ENCODE results near the gene MMAB.

Gene MMAB

DNA sequence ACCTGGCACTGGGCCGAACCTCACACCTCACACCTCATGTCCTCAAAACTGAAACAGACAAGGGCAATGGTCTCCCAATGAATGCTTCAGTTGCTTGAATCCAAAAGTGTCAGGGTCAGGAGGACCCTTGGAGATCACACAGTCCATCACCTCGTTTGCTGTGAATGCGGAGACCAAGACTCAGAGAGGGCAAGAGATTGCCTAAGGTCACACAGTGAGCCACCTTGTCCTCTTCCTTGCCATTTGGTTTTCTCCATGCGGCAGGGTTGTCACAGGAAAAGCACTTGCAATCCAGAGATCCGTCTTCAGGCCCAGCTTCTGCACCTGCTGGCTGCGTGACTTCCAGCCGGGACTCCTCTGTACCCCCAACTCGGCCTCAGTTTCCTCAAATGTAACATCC, 28.3 kb upstream of the MMAB start:
- DNase-seq, result no peak

DNA sequence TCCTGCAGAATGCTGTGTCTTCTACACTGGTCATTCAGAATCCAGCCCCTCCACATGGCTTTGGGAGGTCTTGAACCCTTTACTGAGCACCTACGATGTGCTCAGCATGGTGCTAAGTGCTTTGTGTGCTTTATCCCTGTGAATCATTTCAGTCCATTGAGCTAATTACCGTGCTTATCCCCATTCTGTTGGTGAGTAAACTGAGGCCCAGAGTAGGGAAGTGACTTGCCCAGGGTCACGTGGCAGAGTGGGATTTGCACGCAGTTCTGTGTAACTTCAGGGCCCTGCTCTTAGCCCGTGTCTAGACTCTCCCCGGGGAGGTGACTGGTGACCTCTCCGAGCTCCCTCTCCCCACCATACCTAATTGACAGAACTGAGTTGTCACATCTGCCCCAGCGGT, 27.7 kb upstream of the MMAB start:
- no peak for DNase-seq

DNA sequence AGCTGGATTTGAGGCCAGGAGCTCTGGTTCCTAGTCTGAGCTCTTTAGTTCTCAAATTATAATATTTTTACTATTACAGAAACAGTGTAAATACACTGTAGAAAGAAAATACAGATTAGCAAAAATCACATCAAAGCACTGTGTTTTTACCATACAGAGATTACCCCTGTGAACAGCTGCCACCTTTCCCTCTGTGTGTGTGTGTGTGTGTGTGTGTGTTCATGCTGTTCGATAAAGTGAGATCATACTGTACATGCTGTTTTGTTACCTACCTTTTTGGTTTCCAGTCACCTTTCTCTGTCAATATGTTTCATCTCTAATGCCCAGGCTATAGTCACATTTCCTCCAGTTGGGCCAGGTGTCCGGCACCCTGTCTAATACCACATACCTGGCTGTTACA, 27.2 kb upstream of the MMAB start:
- DNase-seq, result no peak

DNA sequence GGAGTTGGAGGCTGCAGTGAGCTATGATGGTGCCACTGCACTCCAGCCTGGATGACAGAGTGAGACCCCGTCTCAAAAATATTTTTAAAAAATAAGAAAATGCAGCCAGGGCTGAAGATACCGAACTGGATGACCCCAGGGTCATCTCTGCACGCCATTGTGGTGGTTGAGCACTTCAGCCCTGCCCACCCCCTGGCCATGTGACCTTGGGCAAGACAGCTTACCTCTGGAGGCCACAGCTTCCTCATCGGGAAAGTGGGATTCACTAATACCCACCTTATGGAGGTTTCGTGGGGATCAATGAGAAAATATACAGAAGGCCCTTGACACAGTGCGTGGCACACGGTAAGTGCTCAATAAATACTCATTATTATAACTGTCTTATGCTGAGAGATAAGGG, 25.8 kb upstream of the MMAB start:
- no peak for DNase-seq

DNA sequence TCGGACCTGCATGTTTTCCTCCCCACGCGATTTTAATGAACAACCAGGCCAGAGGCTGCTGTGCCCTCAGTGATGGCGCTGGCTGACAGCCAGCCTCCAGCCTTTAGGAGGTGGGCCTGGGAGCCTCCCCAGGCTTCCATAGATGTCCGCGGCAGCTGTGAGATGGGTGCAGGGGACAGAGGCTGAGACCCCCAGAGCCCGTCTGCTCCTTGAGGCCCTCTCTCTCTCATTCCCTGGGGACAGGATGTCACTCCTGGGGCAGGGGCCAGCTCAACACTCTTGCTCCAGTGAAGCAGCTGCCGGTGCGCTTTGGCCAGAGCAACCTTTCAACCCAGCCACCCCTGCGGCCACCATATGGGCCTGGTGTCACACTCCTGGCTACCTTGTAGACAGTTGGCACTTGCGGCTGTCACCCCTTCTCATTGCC, 25.1 kb upstream of the MMAB start:
- DNase-seq, result no peak

DNA sequence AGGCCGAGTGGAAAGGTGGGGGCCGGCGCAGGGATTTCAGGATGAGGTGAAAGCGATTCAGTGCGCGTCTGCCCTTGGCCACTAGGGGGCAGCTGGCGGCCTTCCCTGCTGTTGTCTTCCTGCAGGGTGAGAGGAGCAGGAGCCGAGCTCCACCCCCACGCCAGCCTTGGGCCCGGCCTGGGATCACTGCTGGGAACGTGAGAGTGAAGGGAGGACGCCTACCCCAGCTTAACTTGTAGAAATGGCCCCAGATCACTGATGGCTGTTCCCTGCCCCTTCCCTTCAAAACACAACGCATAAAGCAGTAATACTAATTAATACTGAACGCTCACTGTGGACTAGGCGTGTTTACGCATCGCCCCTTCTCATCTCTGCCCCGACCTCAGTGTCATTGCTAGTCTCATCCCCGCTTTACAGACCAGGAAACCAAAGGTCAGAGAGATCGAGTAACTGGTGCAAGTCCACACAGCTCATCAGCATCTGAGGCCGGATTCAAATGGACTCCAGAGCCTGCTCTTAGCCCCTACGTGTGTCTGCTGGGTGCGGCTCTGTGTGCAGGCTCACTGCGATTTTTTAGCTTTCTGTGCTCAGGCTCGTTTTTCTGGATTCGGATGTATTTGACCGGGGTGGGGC, 24.6 kb upstream of the MMAB start:
- DNase-seq, result peak; percentile 80

DNA sequence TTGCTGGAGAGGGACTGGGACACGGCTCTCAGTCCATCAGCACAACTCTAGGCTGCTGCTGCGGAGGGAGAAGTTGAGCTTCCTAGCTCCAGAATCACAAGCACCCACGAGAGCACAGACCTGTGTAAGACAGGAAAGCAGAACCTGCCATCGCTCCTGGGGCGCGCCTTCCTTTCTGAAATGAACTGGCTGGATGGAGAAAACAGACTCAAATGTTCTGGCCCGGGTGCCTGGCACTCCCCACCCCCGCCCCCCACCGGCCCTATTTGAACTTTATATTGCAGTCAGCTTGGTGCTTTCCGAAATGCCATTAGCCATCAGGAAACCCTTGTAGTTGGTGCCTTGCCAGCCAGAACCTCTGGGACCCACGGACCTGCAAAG, 24.1 kb upstream of the MMAB start:
- DNase-seq, result no peak

DNA sequence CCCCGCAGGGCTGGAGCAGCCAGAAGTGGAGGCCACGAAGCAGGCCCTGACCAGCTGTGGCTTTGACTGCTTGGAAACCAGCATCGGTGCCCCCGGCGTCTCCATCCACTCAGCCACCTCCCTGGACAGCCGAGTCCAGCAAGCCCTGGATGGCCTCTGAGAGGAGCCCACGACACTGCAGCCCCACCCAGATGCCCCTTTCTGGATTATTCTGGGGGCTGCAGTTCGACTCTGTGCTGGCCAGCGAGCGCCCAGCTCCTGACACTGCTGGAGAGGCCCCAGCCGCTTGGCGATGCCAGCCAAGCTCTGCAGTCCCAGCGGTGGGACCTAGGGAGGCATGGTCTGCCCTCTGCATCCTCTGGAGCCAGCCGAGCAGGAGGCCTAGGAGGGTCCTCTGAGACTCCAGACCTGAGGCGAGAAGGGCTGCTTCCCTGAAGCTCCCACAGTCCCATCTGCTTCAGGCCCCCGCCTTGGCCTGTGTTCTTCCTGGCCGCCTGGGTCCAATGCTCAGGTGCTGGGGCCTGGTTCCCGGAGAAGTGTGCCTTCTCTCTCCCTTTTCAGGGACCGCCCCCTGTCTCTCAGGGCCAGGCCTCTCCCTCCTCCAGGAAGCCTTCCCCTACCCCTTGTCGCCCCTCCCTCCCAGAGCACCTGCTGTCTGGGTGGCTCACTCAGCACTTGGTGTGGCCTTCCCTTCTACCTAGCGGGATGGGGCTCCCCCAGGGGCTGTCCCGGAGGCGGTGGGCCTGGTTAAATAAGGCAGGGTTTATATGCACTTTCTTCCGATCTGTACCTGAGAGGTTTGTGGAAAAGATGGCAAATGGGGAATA, 23.3 kb upstream of the MMAB start:
- no peak for DNase-seq

DNA sequence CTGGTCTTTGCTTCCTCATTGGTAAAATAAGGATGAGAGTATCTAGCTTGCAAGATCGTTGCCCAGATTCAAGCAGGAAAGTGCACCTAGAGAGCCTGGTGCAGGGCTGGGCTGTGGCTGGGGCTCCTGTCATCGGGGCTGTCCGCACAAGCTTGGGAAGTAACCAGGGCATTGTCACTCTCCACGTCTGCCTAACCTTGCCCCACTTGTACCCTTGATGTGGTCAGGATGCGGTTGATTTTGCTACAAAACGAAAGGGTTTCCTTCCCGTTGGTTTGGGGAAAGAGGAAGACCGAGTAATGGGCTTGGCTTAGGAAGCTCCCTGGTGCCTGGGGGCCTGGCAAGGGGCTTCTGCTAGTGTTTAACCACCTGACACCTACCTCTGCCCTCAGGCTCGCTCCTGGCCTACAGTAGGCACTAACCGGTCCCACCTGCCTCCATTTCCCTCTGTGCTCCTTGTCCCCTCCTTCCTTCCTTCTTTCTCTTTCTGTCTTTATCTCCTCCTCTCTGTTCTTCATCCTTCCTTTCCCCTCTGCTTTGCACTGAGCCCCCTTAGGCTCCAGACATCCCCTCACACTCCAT, 22.1 kb upstream of the MMAB start:
- DNase-seq, result no peak

DNA sequence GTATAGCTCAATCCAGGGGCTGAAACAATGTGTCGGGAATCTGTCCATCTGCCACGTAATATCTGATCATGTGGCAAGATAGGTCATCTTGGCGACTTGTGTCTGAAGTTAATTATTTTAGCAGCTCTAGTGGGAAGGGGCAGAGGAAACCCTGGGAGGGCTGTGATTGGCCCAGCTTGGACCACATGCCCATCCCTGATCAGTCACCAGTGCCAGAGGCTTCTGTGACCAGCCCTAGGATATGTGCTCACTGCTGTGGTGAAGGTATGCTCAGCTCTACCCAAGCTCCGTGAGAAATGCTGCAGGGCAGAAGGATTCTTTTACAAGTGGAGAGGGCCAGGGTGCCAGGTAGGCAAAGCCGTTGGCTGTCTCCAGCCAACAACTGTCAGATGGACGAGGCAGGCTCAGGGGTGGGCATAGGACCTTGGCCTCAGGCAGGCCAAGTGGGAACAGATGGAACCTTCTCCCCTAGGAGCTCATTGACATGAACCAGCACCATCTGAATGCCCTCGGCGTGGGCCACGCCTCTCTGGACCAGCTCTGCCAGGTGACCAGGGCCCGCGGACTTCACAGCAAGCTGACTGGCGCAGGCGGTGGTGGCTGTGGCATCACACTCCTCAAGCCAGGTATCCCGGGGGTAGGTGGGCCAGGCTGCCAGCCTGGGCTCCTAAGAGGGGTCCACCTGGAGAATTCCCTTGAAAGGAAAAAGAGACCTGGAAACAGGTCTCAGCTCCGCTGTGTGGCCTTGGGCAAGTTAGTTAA, 21.4 kb upstream of the MMAB start:
- no peak for DNase-seq

DNA sequence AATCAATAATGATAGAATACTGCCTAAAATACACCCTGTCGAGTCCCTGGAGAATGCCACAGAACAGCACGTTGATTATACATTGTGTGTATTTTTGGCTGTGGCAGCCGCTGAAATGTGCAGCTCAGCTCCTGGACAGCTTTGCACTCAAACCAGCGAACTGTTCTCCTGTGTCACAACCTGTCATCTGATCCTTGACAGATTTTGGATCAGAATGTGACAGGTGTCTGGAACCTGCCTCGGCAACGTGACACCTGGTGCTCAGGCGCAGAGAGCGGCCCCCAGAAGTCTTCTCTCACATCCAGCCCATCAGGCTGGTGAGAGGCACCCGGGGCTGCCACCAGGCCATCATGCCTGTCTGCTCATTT, 19.6 kb upstream of the MMAB start:
- DNase-seq, result no peak

DNA sequence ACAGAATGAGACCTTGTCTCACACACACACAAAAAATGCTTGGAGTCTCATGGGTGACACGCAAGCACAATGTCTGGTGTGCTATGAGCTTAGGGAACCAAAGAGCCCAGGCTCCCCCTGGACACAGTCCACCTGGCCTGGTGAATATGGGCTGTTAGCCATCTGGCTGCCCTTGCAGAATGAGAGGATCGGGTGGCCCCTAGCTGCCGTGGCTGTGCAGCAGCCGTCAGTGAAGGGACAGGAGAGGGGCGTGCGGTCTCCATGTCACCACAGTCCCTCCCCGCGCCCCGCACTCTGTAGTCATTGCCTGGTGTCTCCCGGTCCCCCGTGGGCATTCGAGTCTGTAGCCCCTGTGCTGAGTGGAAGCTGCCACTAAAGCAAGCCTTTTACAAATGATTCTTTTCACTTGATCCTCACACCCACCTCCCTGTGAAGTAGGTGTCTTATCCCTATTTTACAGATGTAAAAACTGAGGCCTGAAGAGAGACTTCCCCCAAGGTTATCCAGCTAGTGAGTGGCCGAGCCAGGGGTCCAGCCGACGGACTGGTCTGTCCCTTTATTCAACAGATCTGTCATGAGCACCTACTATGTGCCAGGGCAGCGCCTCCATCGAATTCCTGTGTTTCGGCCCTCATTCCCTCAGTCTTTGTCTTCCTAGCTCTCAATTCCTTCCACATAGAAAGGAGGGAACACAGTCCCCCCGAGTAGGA, 19.0 kb upstream of the MMAB start:
- no peak for DNase-seq

DNA sequence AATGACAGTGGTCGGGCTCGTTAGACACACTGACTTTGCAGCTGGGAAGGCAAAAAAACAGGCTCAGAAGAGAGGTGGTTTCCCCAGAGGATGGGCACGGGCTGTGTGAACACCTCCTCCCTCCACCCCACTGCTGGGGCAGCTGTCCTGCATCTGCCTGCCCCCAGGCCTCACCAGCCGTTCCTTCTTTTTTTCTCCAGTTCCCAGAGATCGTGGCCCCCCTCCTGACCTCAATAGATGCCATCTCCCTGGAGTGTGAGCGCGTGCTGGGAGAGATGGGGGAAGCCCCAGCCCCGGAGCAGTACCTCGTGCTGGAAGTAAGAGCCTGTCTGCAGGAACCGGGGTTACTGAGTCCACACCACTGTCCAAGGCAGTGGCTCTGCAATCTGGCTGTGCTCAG, 17.7 kb upstream of the MMAB start:
- no peak for DNase-seq

DNA sequence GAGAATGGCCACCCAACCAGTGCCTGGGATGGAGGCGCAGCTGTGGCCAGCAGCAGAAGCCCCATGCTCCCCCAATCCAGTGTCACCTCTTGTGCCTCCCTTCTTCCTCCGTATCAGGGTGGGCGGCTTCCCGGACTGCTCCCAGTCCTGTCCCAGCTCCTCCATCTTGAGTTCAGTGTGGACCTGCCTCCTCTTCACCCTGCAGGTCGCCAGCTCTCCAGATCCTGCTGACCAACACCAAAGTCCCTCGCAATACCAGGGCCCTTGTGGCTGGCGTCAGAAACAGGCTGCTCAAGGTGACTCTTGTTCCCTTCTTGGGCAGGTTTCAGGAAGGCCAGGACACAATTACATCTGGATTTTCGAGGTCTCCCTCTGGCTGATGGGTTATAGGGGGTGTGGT, 17.3 kb upstream of the MMAB start:
- DNase-seq, result no peak

DNA sequence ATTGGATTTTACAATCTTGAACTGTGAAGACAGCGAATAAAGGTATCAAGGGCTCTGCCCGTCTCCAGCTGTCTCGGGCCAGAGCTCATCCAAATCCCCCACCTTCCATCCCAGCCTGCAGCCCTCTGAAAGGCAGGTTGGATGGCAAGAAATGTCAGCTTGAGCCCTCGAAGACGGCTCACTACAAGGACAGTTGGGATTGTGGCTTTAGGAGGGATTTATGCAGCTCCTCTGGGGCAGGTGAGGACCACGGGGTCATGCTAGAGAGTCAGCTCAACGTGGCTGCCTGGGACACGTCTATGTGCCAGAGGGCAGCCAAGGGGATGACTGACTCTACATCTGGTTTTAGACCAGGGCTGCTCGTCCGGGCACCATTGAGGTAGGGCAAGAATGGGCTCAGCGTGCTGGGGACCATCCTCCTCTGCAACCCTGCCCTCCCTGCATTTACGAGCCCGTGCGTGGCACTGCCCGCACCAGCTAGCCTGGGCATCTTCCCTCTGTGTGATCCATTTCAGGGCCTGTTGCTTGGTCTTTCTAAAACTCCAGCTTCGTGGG, 16.5 kb upstream of the MMAB start:
- DNase-seq, result no peak

DNA sequence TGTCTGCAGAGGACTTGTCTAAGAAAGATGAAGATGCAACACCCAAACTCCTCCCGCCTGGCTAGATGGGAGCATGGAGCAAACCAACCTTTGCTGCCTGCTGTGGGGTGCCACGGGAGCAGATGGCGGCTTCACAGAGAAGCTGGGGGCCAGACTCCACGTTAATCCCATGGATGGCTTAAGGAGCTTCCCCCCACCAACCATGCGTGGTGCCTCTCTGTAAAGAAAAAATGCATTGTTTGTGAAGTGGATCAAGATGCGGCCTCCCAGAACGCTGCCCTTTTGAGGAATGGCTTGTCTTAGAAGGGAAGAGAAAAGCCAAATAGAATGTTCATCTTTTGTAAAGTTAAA, 15.9 kb upstream of the MMAB start:
- no peak for DNase-seq

DNA sequence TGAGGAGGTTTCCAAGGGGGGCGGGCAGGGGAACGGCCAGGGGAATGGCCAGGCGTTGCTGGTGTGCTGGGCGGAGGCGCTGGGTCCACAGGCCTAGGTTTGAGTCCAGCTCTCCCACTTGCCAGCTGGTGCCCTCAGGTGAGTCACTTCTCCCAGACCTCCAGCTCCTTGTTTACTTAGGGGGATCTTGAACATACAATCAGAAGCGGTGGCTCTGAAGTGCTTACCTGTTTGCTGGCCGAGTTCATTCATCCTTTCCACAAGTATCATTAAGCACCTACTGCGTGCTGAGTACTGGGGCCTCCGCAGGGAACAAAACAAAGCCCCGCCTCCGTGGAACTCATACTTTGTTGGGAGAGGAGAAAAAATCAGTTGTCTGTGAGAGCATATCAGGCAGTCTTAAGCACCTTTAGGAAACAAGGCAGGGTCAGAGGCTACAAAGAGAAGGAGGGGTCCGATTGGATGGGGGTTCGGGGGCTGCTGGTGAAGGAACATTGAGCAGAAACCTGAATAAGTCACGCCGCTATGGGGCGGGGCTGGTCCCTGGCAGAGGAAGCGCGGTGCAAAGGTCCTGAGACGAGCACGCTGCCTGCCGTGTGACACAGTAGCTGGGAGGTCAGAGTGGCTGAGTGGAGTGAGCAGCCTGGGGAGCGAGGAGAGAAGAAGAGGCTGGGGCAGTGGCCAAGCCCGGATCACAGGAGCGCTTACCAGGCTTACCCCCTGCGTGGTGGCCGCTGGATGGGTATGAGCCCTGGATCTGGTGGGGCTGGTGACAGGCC, 15.3 kb upstream of the MMAB start:
- no peak for DNase-seq

DNA sequence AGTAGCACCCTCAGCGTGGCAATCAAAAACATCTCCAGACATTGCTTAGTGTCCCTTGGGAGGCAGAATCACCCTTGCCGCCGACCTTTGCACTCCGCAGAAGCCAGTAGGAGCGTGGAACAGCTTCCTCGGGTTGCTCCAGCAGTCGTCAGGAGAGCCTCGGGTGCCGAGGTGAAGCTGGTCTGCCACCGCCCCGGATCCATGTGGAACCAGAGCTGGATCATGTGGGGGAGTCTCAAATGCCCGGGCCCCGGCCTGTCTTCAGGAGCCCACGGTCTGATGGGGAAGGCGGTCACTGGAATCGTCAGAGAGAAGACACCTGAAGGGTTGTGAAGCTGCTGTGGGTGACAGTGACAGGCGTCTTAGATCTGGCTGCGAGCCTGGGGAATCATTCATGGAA, 14.6 kb upstream of the MMAB start:
- DNase-seq, result no peak

DNA sequence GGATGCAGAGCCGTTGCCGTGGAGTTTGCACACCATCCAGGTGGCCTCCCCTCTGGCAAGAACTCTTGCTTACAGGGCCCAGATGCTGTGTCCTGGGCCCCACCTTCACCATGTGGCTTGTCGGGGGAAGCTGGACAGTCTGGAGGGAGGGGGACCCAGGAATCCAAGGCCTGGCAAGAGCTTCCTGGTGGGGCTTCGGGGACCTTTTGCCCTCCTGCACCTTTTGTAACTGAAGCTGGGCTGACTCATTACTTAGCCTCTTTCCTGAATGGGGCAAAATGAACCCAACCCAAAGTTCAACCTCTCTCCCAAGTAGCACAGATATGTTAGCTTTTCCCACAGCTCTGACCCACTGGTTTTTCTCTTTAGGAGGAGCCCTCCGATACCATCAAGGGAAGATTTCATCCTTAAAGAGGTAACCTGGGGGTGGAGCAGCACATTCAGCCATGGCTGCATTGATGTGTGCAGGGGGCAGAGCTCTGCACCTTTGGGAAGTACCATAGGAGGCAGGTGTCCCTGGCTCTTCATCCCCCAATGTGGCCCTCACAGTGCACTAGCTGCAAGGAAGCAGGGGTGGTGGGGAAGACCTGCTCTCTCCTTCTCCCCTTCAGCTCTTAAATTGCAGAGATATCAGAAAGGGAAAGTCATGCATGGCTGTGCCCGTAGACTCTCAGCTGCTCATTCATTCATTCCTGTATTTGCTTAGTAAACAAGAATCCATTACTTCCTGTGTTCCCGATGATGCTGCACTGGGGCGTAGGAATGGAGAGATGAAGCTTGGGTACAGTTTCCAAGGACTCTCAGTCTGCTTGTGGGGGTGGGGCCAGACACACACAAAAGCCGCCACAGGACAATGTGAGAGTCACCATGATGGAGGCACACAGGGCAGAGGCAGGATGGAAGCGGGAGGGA, 13.3 kb upstream of the MMAB start:
- no peak for DNase-seq

DNA sequence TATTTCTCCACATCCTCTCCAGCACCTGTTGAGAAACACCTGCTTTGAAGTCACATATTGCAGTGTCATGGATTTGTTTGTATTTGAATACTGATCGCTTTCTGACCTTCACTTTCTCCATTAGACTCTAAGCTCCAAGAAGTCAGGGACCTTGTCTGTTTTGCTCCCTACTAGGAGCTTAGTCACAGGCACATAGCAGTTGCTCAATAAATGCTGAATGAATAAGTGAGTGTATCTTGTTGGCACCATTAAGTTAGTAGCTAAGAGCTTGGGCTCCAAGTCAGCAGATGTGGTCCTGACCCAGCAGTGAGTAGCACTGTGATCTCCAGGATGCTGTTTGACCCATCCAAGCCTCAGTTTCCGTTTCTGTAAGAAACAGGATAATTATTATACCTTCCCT, 10.4 kb upstream of the MMAB start:
- no peak for DNase-seq

DNA sequence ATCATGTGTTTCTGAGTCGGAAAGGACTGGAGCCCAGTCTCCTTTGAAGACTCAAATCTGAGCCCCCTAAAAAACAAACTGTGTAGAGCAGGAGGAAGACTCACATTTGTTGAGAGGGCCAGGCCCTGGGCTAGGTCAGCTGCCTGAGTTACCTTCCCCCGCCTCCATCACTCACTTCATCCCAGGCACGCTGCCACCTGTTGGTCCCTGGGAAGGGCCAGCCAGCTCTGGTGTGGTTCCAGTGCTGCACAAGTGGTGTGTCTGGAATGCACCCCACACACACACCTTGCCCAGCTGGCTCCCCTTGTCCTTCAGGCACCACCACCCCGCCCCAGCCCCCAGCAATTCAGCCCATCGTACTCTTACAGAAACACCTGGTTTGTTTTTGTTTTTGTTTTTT, 9.3 kb upstream of the MMAB start:
- no peak for DNase-seq

Data from OCI-M1 (cell line).